Fibroblast of lung (primary cell): ENCODE data around the gene PVALB. TPM values are rescaled to one million over a fixed set of nuclear protein-coding genes. Genes with fewer than 3 reads are reported as not detected.

Experiments
- DNase-seq, 2 donors: peaks; one replicate each; pipeline versions ENCODE4 v3.0.0 to v3.0.0-alpha.2; 2010; ENCODE audit warnings: low read depth in 2 of 2
- H2AFZ ChIP-seq: 2 replicates; pipeline ENCODE4 v1.5.1; 2012; ENCODE audit warnings: low read length, control low read depth, inconsistent platforms
- H3K27ac ChIP-seq: 2 replicates; pipeline ENCODE4 v1.5.1; 2011; ENCODE audit warnings: low read length, control low read depth; ENCODE audit not compliant: insufficient read depth
- H3K27me3 ChIP-seq: 2 replicates; pipeline ENCODE4 v1.5.1; 2011; ENCODE audit warnings: mild to moderate bottlenecking, low read length; ENCODE audit not compliant: control insufficient read depth, insufficient read depth
- H3K36me3 ChIP-seq: 2 replicates; pipeline ENCODE4 v1.5.1; 2011; ENCODE audit warnings: low read length; ENCODE audit not compliant: control insufficient read depth, insufficient read depth
- H3K4me1 ChIP-seq: 2 replicates; pipeline ENCODE4 v1.5.1; 2011; ENCODE audit warnings: low read length; ENCODE audit not compliant: control insufficient read depth, insufficient read depth; ENCODE audit errors: extremely low read depth
- H3K4me2 ChIP-seq: 2 replicates; pipeline ENCODE4 v1.5.1; 2011; ENCODE audit warnings: low read length, control low read depth; ENCODE audit not compliant: insufficient read depth; ENCODE audit errors: extremely low read depth
- H3K4me3 ChIP-seq, 4 experiments: fragments of 200-600 bp in 1 of 4; sonication (generic) in 1 of 4; replicated peaks in 1 of 4; 2 replicates each; pipeline ENCODE4 v1.5.1; 2011 to 2016; ENCODE audit warnings: low read length in 4 of 4, low read depth in 3 of 4, mild to moderate bottlenecking in 3 of 4, control low read depth in 2 of 4, inconsistent platforms in 1 of 4, mixed read lengths in 1 of 4; ENCODE audit not compliant: insufficient read depth in 1 of 4; ENCODE audit errors: control extremely low read depth in 1 of 4
- H3K79me2 ChIP-seq: 2 replicates; pipeline ENCODE4 v1.5.1; 2012; ENCODE audit warnings: mild to moderate bottlenecking, low read length, inconsistent platforms; ENCODE audit not compliant: control insufficient read depth, insufficient read depth
- H3K9ac ChIP-seq: 2 replicates; pipeline ENCODE4 v1.5.1; 2011; ENCODE audit warnings: mild to moderate bottlenecking, low read length, control low read depth; ENCODE audit not compliant: insufficient read depth
- H3K9me3 ChIP-seq: 2 replicates; pipeline ENCODE4 v1.5.1; 2012; ENCODE audit warnings: low read depth, low read length; ENCODE audit not compliant: control insufficient read depth, insufficient read depth
- H4K20me1 ChIP-seq: 2 replicates; pipeline ENCODE4 v1.5.1; 2011; ENCODE audit warnings: low read length; ENCODE audit not compliant: control insufficient read depth, insufficient read depth; ENCODE audit errors: extremely low read depth
- CTCF ChIP-seq, 2 donors: IDR thresholded peaks in 1 of 2; conservative IDR thresholded peaks in 1 of 2; 1 replicate in 1 of 2; 2 replicates in 1 of 2; pipeline ENCODE4 v1.5.1; 2011 to 2012; ENCODE audit warnings: low read length in 2 of 2, control low read depth in 1 of 2, inconsistent platforms in 1 of 2, low read depth in 1 of 2, mild to moderate bottlenecking in 1 of 2
- EZH2 ChIP-seq: IDR thresholded peaks from 2 replicates; pipeline ENCODE4 v1.5.1; 2012; ENCODE audit warnings: low read length, control low read depth, mild to moderate bottlenecking; ENCODE audit errors: missing control alignments
- polyA plus RNA-seq, 2 donors: library from polyadenylated mRNA; depleted of rRNA in 1 of 2; stranded (reverse) in 1 of 2; unstranded in 1 of 2; fragments of >200 nt; gene quantifications; 2 replicates each; pipeline ENCODE4 v1.2.1, GENCODE V29; 2011 to 2012; ENCODE audit warnings: missing spikeins in 1 of 2
- total RNA-seq: library from RNA; depleted of rRNA; stranded (reverse); fragments of >200 nt; gene quantifications from 2 replicates; pipeline ENCODE4 v1.2.1, GENCODE V29; 2014

PVALB gene
- total and polyA plus RNA-seq, 2 donors (not counting 1 experiment from before 2014, with no cell fraction given), result not detected

GRCh38 chr22:36858966-36859365, 42.1 kb upstream of the PVALB start:
- Histone ChIP-seq H3K4me2 (no peak overlapping the region), H3K27ac (no peak overlapping the region), H3K79me2 (no peaks in the 10 kb centered on the region), H3K36me3 (no peaks in the 10 kb centered on the region), H3K4me3 (no peak overlapping the region), H3K4me1 (no peaks in the 10 kb centered on the region), H4K20me1 (no peaks in the 10 kb centered on the region), H2AFZ (no peak overlapping the region), H3K27me3 (peaks cover 14% of the 10 kb centered on the region), H3K9ac (no peak overlapping the region), H3K9me3 (no peaks in the 10 kb centered on the region)
- TF ChIP-seq CTCF (conservative IDR thresholded peaks at IDR 0.05 in 1 of 2, IDR thresholded peaks at IDR 0.05 in 1 of 2; ENCODE audit: low read depth in 1 of 2, low read length in 2 of 2) (no peak), EZH2 (no peak)
- DNase-seq, result no peak

GRCh38 chr22:36858156-36858555, 41.3 kb upstream of the PVALB start:
- H3K9ac ChIP-seq, result no peak overlapping the region
- no peaks in the 10 kb centered on the region for H3K4me1 ChIP-seq

GRCh38 chr22:36856792-36857135, 39.9 kb upstream of the PVALB start:
- no peak for DNase-seq
- H4K20me1 ChIP-seq, result no peaks in the 10 kb centered on the region
- H3K36me3 ChIP-seq, result no peaks in the 10 kb centered on the region
- no peaks in the 10 kb centered on the region for H3K9me3 ChIP-seq
- no peak overlapping the region for H3K4me2 ChIP-seq
- no peak overlapping the region for H3K4me3 ChIP-seq
- TF ChIP-seq CTCF (conservative IDR thresholded peaks at IDR 0.05 in 1 of 2, IDR thresholded peaks at IDR 0.05 in 1 of 2; ENCODE audit: low read depth in 1 of 2, low read length in 2 of 2) (no peak), EZH2 (no peak)
- H3K79me2 ChIP-seq, result no peaks in the 10 kb centered on the region
- H2AFZ ChIP-seq, result no peak overlapping the region
- no peak overlapping the region for H3K9ac ChIP-seq
- H3K27me3 ChIP-seq, result peaks cover 14% of the 10 kb centered on the region
- H3K27ac ChIP-seq, result no peak overlapping the region
- no peaks in the 10 kb centered on the region for H3K4me1 ChIP-seq

More at GRCh38 chr22:36858156-36858555, 41.3 kb upstream of the PVALB start:
- Histone ChIP-seq H2AFZ (no peak overlapping the region), H4K20me1 (no peaks in the 10 kb centered on the region), H3K27me3 (peaks cover 14% of the 10 kb centered on the region), H3K79me2 (no peaks in the 10 kb centered on the region), H3K4me3 (no peak overlapping the region), H3K9me3 (no peaks in the 10 kb centered on the region), H3K27ac (no peak overlapping the region), H3K4me2 (no peak overlapping the region), H3K36me3 (no peaks in the 10 kb centered on the region)
- TF ChIP-seq CTCF (conservative IDR thresholded peaks at IDR 0.05 in 1 of 2, IDR thresholded peaks at IDR 0.05 in 1 of 2; ENCODE audit: low read depth in 1 of 2, low read length in 2 of 2) (no peak), EZH2 (no peak)
- DNase-seq, result no peak
